SIG-M5 treated with dmso at 0.1 percent for 504 hours (cell line): Measurements from ENCODE around the gene CASS4.
A peak's percentile ranks its signal among the peaks of the same experiment; 100 is the strongest.
"Not testable (repeated sequence)": the region's sequence is repeated elsewhere in the genome, so short reads cannot be mapped to it uniquely, and the experiment has no call there.

ENCODE experiments used
- DNase-seq: peaks from one replicate; lab custom pipeline; 2025; ENCODE audit not compliant: unreplicated experiment; lab: John Stamatoyannopoulos, UW

Gene CASS4

GRCh38 chr20:56391596-56392131 is 20.4 kb upstream of the CASS4 start:
- DNase-seq: peak; percentile 45

GRCh38 chr20:56392132-56392880 is 19.8 kb upstream of the CASS4 start, which contains the start of the genes AURKA and CSTF1:
AURKA (minus strand) TSS chr20:56392215; CDS start chr20:56388197, 4,018 bp downstream.
CSTF1 (plus strand) TSS chr20:56392645; CDS start chr20:56395553, 2,908 bp downstream.
- DNase-seq: peak; percentile 100

- DNase-seq: peak; percentile 15
Observed at GRCh38 chr20:56392881-56393482, 19.1 kb upstream of the CASS4 start.

- DNase-seq: no peak
Observed at GRCh38 chr20:56393653-56394052, 18.4 kb upstream of the CASS4 start.

- no peak for DNase-seq
Observed at GRCh38 chr20:56395166-56395565, 16.9 kb upstream of the CASS4 start.

- DNase-seq: peak; percentile 76
Observed at GRCh38 chr20:56400001-56400640, 11.9 kb upstream of the CASS4 start.

- DNase-seq: no peak
Observed at GRCh38 chr20:56403465-56403864, 8.6 kb upstream of the CASS4 start.

- DNase-seq: peak; percentile 17
Observed at GRCh38 chr20:56405356-56405755, 6.7 kb upstream of the CASS4 start.

GRCh38 chr20:56406910-56407309 is 5.2 kb upstream of the CASS4 start:
- no peak for DNase-seq

- peak; percentile 79 for DNase-seq
Observed at GRCh38 chr20:56409521-56409920, 2.5 kb upstream of the CASS4 start.

GRCh38 chr20:56409956-56410355 is 2.1 kb upstream of the CASS4 start:
- DNase-seq: no peak

GRCh38 chr20:56411287-56411686 is 773 bp upstream of the CASS4 start:
- not testable (repeated sequence) for DNase-seq

GRCh38 chr20:56412473-56412790 is 372 bp downstream of the CASS4 start:
- no peak for DNase-seq

- DNase-seq: no peak
Observed at GRCh38 chr20:56412949-56413348, 889 bp downstream of the CASS4 start.

- DNase-seq: no peak
Observed at GRCh38 chr20:56414842-56415765, 3.0 kb downstream of the CASS4 start.

- DNase-seq: no peak
Observed at GRCh38 chr20:56417402-56417801, 5.3 kb downstream of the CASS4 start.

GRCh38 chr20:56417911-56418310 is 5.9 kb downstream of the CASS4 start:
- no peak for DNase-seq

GRCh38 chr20:56418385-56418861 is 6.4 kb downstream of the CASS4 start:
- no peak for DNase-seq

- DNase-seq: no peak
Observed at GRCh38 chr20:56420028-56420427, 8.0 kb downstream of the CASS4 start.

GRCh38 chr20:56420940-56421688 is 9.1 kb downstream of the CASS4 start:
- no peak for DNase-seq
